HG02938 (cell line): ENCODE measurements around the gene RSRP1.

Experiments
- ATAC-seq: cut with Tn5 transposase; IDR thresholded peaks from one replicate; pipeline ENCODE4 v1.9.1; 2021; ENCODE audit warnings: mild to moderate bottlenecking, moderate library complexity; ENCODE audit not compliant: unreplicated experiment

The RSRP1 gene

DNA sequence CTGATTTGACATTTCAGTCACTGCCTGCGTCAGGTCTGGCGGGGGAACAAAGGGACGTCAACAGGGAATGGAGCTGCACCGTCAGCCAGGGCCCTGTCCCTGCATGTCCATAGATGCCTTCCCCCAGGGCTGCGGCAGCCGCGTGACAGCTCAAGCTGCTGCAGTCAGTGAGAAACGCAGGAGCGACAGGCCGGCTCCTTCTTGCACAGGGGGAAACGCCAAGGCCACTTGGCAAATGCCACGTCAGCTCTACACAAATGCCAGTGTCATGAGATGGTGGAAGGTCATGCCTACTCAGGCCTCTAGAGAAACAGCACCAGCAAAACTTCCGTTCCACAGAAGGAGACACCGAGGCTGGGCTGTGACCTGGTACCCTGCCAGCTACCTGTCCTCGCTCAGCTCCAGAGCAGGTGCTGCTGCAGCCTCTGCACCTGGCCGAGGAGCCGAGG is 52.7 kb downstream of the RSRP1 start:
- ATAC-seq, result no peak

DNA sequence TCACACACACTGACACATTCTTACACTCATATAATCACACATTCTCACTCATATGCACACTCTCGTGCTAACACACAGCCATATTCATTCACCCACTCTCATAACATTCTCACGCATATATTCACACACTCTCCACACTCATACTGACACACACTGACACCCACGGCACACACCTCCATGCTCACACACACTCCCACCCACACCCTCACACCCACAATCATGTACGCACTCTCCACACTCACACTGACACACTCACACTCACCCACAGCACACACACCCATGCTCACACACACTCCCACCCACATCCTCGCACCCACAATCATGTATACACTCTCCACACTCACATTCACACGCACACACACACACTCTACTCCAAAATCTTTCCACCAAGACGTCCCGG is 53.2 kb downstream of the RSRP1 start:
- no peak for ATAC-seq

DNA sequence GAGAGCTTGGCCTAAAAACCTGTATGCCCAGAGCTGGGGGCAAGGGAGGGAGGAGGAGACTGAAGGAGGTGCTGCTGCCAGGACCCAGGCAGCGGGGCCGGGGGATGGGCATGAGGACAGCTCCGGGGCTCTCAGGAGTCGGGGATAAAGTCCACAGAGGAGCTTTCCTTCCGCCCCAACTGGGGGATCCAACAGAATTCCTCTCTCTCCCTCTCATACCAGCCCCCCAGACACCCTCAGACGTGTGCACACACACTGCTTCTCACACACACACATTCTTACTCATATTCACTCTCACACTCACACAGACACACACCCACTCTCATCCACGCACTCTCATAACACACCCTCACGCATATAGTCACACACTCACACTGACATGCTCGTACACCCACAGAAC is 54.0 kb downstream of the RSRP1 start:
- no peak for ATAC-seq
